ENCODE results near the gene ZBED1. TPM values are rescaled to one million over a fixed set of nuclear protein-coding genes. Genes with fewer than 3 reads are reported as not detected.

ZBED1 gene
- total RNA-seq, 4 donors from 2014 or later: 37.2 to 41.1 (median 39.4) TPM

GRCh38 chrX:2533424-2533823, 32.6 kb upstream of the ZBED1 start:
- no peak for TF ChIP-seq CTCF (IDR thresholded peaks at IDR 0.05)
- no peak for TF ChIP-seq EP300 (IDR thresholded peaks at IDR 0.05)
- ATAC-seq: no peak
- H3K27me3 ChIP-seq: no peaks in the 10 kb centered on the region
- WGBS, 2 donors (ENCODE audit: low coverage in 1 of 2): 57 to 70% methylated on average over 4 to 7 of the region's 8 CpGs
- H3K9me3 ChIP-seq: no peaks in the 10 kb centered on the region
- no peak overlapping the region for H3K27ac ChIP-seq
- no peaks in the 10 kb centered on the region for H3K36me3 ChIP-seq
- H3K4me3 ChIP-seq: no peak overlapping the region
- H3K4me1 ChIP-seq: no peaks in the 10 kb centered on the region

GRCh38 chrX:2526390-2526789, 25.6 kb upstream of the ZBED1 start:
- H3K9me3 ChIP-seq: no peaks in the 10 kb centered on the region
- no peak overlapping the region for H3K4me3 ChIP-seq
- 86 to 92% methylated on average over 2 to 7 of the region's 10 CpGs for WGBS, 2 donors (ENCODE audit: low coverage in 1 of 2)
- no peak for TF ChIP-seq CTCF (IDR thresholded peaks at IDR 0.05)
- H3K27me3 ChIP-seq: no peaks in the 10 kb centered on the region
- no peak for ATAC-seq
- no peak overlapping the region for H3K27ac ChIP-seq
- H3K4me1 ChIP-seq: no peaks in the 10 kb centered on the region
- H3K36me3 ChIP-seq: no peaks in the 10 kb centered on the region

DNA sequence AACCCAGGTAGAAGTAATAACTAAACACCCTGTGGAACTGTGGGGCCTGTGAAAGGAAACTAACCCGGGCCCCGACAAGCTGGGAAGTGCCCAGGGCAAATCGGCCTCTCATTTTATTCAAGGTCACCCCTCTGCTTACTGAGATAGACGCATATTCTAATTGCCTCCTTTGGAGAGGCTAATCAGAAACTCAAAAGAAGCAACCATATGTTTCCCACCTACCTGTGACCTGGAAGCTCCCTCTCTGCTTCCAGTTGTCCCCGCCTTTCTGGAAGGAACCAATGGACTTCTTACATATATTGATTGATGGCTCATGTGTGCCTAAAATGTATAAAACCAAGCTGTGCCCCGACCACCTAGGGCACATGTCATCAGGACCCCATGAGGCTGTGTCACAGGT, 23.1 kb upstream of the ZBED1 start:
- 51 to 66% methylated on average over 5 to 6 of the region's 6 CpGs for WGBS, 2 donors (ENCODE audit: low coverage in 1 of 2)
- Histone ChIP-seq H3K27ac (no peak overlapping the region), H3K36me3 (no peaks in the 10 kb centered on the region), H3K4me1 (no peaks in the 10 kb centered on the region), H3K27me3 (no peaks in the 10 kb centered on the region), H3K9me3 (no peaks in the 10 kb centered on the region), H3K4me3 (no peak overlapping the region)
- TF ChIP-seq POLR2A (IDR thresholded peaks at IDR 0.05) (no peak), POLR2AphosphoS5 (IDR thresholded peaks at IDR 0.05) (no peak), EP300 (IDR thresholded peaks at IDR 0.05) (no peak), CTCF (IDR thresholded peaks at IDR 0.05) (no peak)
- no peak for ATAC-seq

DNA sequence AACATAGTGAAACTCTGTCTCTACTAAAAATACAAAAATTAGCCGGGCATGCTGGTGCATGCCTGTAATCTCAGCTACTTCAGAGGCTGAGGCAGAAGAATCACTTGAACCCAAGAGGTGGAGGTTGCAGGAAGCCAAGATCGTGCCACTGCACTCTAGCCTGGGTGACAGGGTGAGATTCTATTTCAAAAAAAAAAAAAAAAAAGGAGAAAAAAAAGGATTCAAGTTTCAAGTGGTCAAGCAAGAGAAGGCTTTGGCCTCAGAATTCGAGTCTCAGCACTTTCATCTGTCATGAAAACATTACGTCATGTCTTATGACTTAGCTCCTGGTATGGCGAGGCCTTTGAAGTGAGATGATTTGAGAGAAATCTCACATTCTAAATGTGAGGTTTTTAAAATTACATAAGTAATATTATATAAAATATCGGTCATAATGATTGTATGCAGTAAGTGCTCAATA, 21.2 kb upstream of the ZBED1 start:
- Histone ChIP-seq H3K36me3 (no peaks in the 10 kb centered on the region), H3K27ac (no peak overlapping the region), H3K27me3 (no peaks in the 10 kb centered on the region), H3K9me3 (no peaks in the 10 kb centered on the region), H3K4me1 (no peaks in the 10 kb centered on the region), H3K4me3 (no peak overlapping the region)
- TF ChIP-seq CTCF (IDR thresholded peaks at IDR 0.05): no peak
- TF ChIP-seq EP300 (IDR thresholded peaks at IDR 0.05): no peak
- no peak for TF ChIP-seq POLR2AphosphoS5 (IDR thresholded peaks at IDR 0.05)
- TF ChIP-seq POLR2A (IDR thresholded peaks at IDR 0.05): no peak
- no peak for ATAC-seq
- WGBS, 2 donors (ENCODE audit: low coverage in 1 of 2): 74 to 76% methylated on average over 4 to 5 of the region's 6 CpGs

- Histone ChIP-seq H3K9me3 (no peaks in the 10 kb centered on the region), H3K27me3 (no peaks in the 10 kb centered on the region), H3K27ac (no peak overlapping the region), H3K36me3 (no peaks in the 10 kb centered on the region), H3K4me3 (no peak overlapping the region), H3K4me1 (no peaks in the 10 kb centered on the region)
- ATAC-seq: no peak
- TF ChIP-seq POLR2AphosphoS5 (IDR thresholded peaks at IDR 0.05): no peak
- TF ChIP-seq CTCF (IDR thresholded peaks at IDR 0.05): no peak
- no peak for TF ChIP-seq EP300 (IDR thresholded peaks at IDR 0.05)
- no peak for TF ChIP-seq POLR2A (IDR thresholded peaks at IDR 0.05)
- WGBS, 2 donors (ENCODE audit: low coverage in 1 of 2): 17% methylated on average over 6 to 14 of the region's 15 CpGs
These were observed 20.5 kb upstream of the ZBED1 start for GRCh38 chrX:2521092-2521926.

Measured in gastroesophageal sphincter (tissue), 4 donors.